OCI-LY7 (cell line): ENCODE measurements around the gene URM1. TPM values are rescaled to one million over a fixed set of nuclear protein-coding genes. Genes with fewer than 3 reads are reported as not detected.
"Not testable (repeated sequence)": the region's sequence is repeated elsewhere in the genome, so short reads cannot be mapped to it uniquely, and the experiment has no call there.

ENCODE experiments used
- BruUV-seq: library from RNA; stranded (reverse); fragments of 400-500 nt; replicated peaks from 2 replicates; lab custom pipeline; 2021; lab: Mats Ljungman, UMichigan
- CTCF ChIA-PET: fragments of 300-600 bp; sonication (Branson Sonifier 250); formaldehyde crosslinking; loops from one replicate; lab custom pipeline; 2022; ENCODE audit warnings: antibody characterized with exemption; ENCODE audit not compliant: unreplicated experiment; lab: Charles Lee
- POLR2A ChIA-PET: fragments of 300-600 bp; sonication (Branson Sonifier 250); formaldehyde crosslinking; loops from one replicate; lab custom pipeline; 2022; ENCODE audit warnings: antibody characterized with exemption; lab: Charles Lee
- DNase-seq: peaks from one replicate; pipeline ENCODE4 v3.0.0-alpha.2; 2015; ENCODE audit warnings: low spot score
- H2AFZ ChIP-seq: fragments of 200-600 bp; sonication (generic), shearing (Covaris generic); 2 replicates; pipeline ENCODE4 v1.6.1; 2014; ENCODE audit warnings: mild to moderate bottlenecking, antibody characterized with exemption, low read length, moderate library complexity
- H3K27ac ChIP-seq: fragments of 200-600 bp; sonication (generic); 2 replicates; pipeline ENCODE4 v1.5.1; 2014; ENCODE audit warnings: mixed run types, low read depth, mild to moderate bottlenecking, moderate library complexity, low read length, inconsistent platforms; ENCODE audit not compliant: poor library complexity, severe bottlenecking
- H3K36me3 ChIP-seq: fragments of 200-600 bp; sonication (generic); 2 replicates; pipeline ENCODE4 v1.6.1; 2014; ENCODE audit warnings: mild to moderate bottlenecking, antibody characterized with exemption, low read length, moderate library complexity, mixed read lengths; ENCODE audit not compliant: insufficient read depth
- H3K4me1 ChIP-seq: fragments of 200-600 bp; sonication (generic); 2 replicates; pipeline ENCODE4 v1.5.1; 2014; ENCODE audit warnings: mild to moderate bottlenecking, low read length; ENCODE audit not compliant: insufficient read depth, poor library complexity, severe bottlenecking
- H3K4me2 ChIP-seq: fragments of 200-600 bp; sonication (generic); 2 replicates; pipeline ENCODE4 v1.6.1; 2014; ENCODE audit warnings: mild to moderate bottlenecking, low read length
- H3K4me3 ChIP-seq: fragments of 200-600 bp; sonication (generic); 2 replicates; pipeline ENCODE4 v1.5.1; 2014; ENCODE audit warnings: mild to moderate bottlenecking, low read depth, low read length; ENCODE audit not compliant: poor library complexity, severe bottlenecking
- H3K79me2 ChIP-seq: fragments of 200-600 bp; sonication (generic); 2 replicates; pipeline ENCODE4 v1.6.1; 2016; ENCODE audit warnings: low read depth, mild to moderate bottlenecking, low read length, moderate library complexity, mixed read lengths; ENCODE audit not compliant: insufficient read depth
- H3K9me2 ChIP-seq: fragments of 200-600 bp; sonication (generic); 2 replicates; pipeline ENCODE4 v1.6.1; 2016; ENCODE audit warnings: mild to moderate bottlenecking, low read length, mixed read lengths; ENCODE audit not compliant: insufficient read depth
- H3K9me3 ChIP-seq: fragments of 200-600 bp; sonication (generic); 2 replicates; pipeline ENCODE4 v1.6.1; 2014; ENCODE audit warnings: mild to moderate bottlenecking, mixed run types, low read length, mixed read lengths
- H4K20me1 ChIP-seq: fragments of 200-600 bp; sonication (generic); 2 replicates; pipeline ENCODE4 v1.6.1; 2014; ENCODE audit warnings: mild to moderate bottlenecking, antibody characterized with exemption, low read length, moderate library complexity, mixed read lengths; ENCODE audit not compliant: insufficient read depth
- CTCF ChIP-seq: fragments of 200-600 bp; sonication (generic); conservative IDR thresholded peaks from 2 replicates; pipeline ENCODE4 v1.5.1; 2014; ENCODE audit warnings: mild to moderate bottlenecking, antibody characterized with exemption, low read length, moderate library complexity, mixed read lengths
- EZH2phosphoT487 ChIP-seq: fragments of 200-600 bp; sonication (generic); IDR thresholded peaks from 2 replicates; pipeline ENCODE4 v1.6.1; 2018; ENCODE audit warnings: low read depth, borderline replicate concordance, mild to moderate bottlenecking, mixed run types, antibody characterized with exemption, low read length, moderate library complexity, mixed read lengths
- intact Hi-C: fragments of 100-400 bp; cut with micrococcal nuclease; formaldehyde crosslinking; loops from one replicate; pipeline ENCODE4 v1.10.0; 2022; ENCODE audit not compliant: unreplicated experiment
- total RNA-seq, 2 experiments: library from RNA; depleted of rRNA in 1 of 2; stranded (reverse); fragments of >200 nt in 1 of 2; shearing (Covaris generic) in 1 of 2; gene quantifications; 2 replicates each; pipeline ENCODE4 v1.2.3, GENCODE V29; 2014 to 2022

The URM1 gene
- total RNA-seq, 2 experiments from 2014 or later, result 58.5 to 60.8 TPM

DNA sequence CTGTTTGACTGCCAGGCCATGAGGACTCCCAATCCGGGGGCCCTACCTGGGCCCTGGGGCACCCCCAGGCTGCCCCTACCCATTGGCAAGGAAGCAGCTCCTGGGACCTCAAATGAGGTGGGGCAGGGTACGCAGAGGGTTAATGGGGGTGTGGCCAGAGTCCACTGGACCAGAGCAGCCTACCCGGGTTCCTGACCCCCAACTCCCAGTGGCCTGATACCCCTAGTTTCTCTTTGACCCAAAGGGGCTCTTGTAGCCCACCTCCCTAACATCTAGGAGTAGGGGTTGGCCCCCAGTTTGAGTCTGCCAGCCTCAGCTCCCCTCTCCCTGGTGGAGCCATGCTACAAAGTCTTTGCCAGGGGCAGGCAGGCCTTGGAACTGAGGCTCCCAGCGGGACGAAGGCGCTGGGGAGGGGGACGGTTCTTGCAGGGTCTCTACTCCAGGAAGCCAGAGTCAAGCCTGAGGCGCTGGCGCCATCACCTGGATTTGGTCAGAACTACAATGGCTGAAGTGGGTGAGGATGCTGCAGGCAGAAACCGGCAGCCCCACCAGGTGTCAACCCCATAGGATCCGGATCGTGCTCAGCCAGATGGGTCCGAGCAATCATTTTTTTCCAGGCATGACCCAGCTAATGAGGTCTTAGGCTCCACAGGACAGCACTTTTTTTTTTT is 41.1 kb downstream of the URM1 start:
- Histone ChIP-seq H3K4me2 (no peak overlapping the region), H3K36me3 (no peaks in the 10 kb centered on the region), H3K27ac (no peak overlapping the region), H3K9me3 (no peaks in the 10 kb centered on the region), H2AFZ (no peak overlapping the region), H3K79me2 (no peaks in the 10 kb centered on the region), H3K4me3 (no peak overlapping the region), H4K20me1 (no peaks in the 10 kb centered on the region), H3K4me1 (peaks cover 10% of the 10 kb centered on the region), H3K9me2 (no peaks in the 10 kb centered on the region)
- ChIA-PET POLR2A (interaction anchor here (0.6 kb wide), 1 partner anchor 331 kb away, joined by 3 read pairs; no protein-coding TSS in a partner anchor), CTCF (no interaction called here)
- BruUV-seq, result no TSS peak
- intact Hi-C loops, result loop anchor here (1.0 to 2.0 kb wide), 3 partner anchors 41 to 117 kb away; partner anchors contain the start of gene URM1
- TF ChIP-seq CTCF (peak; percentile 85), EZH2phosphoT487 (no peak)
- peak; percentile 67 for DNase-seq

DNA sequence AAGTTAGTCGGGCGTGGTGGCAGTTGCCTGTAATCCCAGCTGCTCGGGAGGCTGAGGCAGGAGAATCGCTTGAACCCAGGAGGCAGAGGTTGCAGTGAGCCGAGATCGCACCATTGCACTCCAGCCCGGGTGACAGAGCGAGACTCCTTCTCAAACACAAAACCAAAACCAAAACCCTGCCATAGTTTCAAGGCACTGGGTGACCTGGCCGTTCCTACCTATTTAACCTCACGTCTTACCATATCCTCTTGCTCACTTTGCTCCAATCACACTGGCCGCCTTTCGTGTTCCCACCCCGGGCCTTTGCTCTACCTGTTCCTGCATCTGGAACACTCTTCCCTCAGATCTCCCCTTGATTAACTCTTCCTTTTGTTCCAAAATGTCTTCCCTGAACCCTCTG is 42.6 kb downstream of the URM1 start:
- POLR2A ChIA-PET, H3K36me3 ChIP-seq, H4K20me1 ChIP-seq, H3K79me2 ChIP-seq, H3K4me3 ChIP-seq, CTCF ChIA-PET, H3K4me2 ChIP-seq, H2AFZ ChIP-seq, H3K27ac ChIP-seq, H3K9me3 ChIP-seq, DNase-seq, H3K4me1 ChIP-seq, BruUV-seq, H3K9me2 ChIP-seq: not testable (repeated sequence)
- intact Hi-C loops, result loop anchor here (2.0 kb wide), 2 partner anchors 43 to 119 kb away; partner anchors contain the start of gene URM1

- no peak for TF ChIP-seq EZH2phosphoT487
- TF ChIP-seq CTCF, result no peak
- POLR2A ChIA-PET, result no interaction called here
- H3K36me3 ChIP-seq, result no peaks in the 10 kb centered on the region
- H3K9me3 ChIP-seq, result no peaks in the 10 kb centered on the region
- no peak overlapping the region for H3K27ac ChIP-seq
- no peak for DNase-seq
- no peaks in the 10 kb centered on the region for H3K79me2 ChIP-seq
- H4K20me1 ChIP-seq, result no peaks in the 10 kb centered on the region
- no peak overlapping the region for H3K4me2 ChIP-seq
- peaks cover 10% of the 10 kb centered on the region for H3K4me1 ChIP-seq
- intact Hi-C loops, result no loop called here
- no peak overlapping the region for H2AFZ ChIP-seq
- no peaks in the 10 kb centered on the region for H3K9me2 ChIP-seq
- no TSS peak for BruUV-seq
- H3K4me3 ChIP-seq, result no peak overlapping the region
- CTCF ChIA-PET, result no interaction called here
These were observed 43.3 kb downstream of the URM1 start for GRCh38 chr9:128414461-128414860.
